IPS-11a (cell line): ENCODE data around the gene TET1.
"Not testable (repeated sequence)": the region's sequence is repeated elsewhere in the genome, so short reads cannot be mapped to it uniquely, and the experiment has no call there.

Experiments
- H3K4me3 ChIP-seq: one replicate; pipeline ENCODE4 v1.5.1; 2013; ENCODE audit warnings: low read depth, low read length, control low read depth

Gene TET1

DNA sequence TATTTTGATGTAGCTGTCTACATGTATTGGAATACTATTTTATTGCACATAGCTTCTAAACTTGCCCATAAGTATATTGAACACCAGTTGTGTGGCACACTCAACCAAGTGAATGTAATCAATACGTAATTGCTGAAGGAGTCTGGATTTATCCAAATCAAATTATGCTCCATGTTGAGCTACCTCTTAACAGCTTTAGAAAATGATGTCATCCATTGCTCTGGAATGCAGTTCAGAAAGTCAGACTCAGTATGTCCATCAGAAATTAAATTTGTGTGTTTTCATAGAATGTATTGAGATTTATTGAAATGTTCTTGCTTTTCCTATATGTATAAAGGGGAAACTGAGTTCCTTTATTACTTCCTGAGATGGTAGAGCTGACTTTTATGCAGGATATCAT lies 135.9 kb downstream of the TET1 start:
- H3K4me3 ChIP-seq = no peak overlapping the region

- H3K4me3 ChIP-seq = no peak overlapping the region
Observed at GRCh38 chr10:68697106-68697505, 137.0 kb downstream of the TET1 start.

- no peak overlapping the region for H3K4me3 ChIP-seq
Observed at GRCh38 chr10:68700197-68700596, 140.1 kb downstream of the TET1 start.

DNA sequence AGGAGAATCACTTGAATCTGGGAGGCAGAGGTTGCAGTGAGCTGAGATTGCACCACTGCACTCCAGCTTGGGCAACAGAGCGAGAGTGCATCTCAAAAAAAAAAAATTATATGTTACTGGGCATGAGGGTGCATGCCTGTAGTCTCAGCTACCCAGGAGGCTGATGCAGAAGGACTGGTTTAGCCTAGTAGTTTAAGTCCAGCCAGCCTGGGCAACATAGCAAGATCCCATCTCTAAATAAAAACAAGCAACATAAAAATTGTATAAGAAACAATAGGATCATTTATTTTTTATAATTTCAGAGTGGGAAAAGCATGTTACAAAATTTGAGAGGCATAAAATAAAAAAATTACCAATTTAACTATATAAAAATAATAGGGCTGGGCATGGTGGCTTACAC lies 145.4 kb downstream of the TET1 start:
- no peak overlapping the region for H3K4me3 ChIP-seq

DNA sequence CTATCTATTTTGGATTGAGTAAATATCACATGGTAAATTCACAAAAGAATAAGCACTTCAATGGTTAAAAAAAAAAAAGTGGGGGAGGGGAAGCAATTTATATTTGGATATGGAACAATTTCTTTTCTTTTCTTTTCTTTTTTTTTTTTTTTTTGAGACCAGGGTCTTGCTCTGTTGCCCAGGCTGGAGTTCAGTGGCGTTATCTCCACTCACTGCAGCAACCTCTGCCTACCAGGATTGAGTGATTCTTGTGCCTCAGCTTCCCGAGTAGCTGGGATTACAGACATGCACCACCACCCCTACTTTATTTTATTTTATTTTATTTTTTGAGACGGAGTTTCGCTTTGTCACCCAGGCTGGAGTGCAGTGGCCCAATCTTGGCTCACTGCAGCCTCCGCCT lies 148.8 kb downstream of the TET1 start:
- H3K4me3 ChIP-seq = not testable (repeated sequence)

- not testable (repeated sequence) for H3K4me3 ChIP-seq
Observed at GRCh38 chr10:68713065-68713464, 152.9 kb downstream of the TET1 start.

GRCh38 chr10:68717435-68717834 lies 157.3 kb downstream of the TET1 start:
- H3K4me3 ChIP-seq = no peak overlapping the region

DNA sequence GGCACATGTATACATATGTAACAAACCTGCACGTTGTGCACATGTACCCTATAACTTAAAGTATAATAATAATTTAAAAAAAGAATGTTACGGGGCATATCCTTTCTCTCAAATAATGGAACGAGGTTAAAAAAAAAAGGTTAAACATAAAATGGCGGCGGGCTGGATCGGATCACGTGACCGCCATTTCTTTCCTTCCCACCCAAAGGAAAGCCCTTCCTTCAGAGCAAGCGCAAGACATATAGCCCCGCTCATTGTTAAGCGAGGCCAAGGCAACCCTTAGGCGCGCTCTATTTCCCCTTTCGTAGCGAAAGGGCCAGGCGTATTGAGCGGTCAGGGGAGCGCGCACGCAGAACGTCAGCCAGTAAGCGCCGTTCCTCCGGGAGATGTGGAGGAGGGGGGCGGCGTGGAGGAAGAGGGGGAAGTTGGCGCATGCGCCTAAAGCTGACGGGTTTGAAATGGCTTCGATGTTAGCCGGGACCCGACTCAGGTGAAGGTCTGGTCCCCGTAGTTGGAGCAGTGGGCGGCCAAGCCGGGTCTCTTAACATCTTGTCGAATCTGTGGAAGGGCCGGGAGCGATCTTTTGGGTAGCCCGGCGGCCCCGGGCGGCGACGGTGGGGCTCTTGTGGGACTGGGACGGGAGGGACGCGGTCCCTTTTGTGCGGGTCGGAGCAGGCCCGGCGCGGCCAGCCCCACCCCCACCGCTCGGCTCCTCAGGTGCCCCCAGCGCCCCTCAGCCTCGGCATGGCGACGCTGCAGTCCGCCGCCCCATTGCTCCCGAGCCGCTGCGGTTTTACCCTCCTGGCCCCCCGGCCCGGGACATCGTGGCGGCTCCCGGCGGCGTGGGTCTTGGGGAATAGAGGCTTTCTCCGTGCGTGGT lies 160.9 kb downstream of the TET1 start, which contains the start of gene CCAR1:
CCAR1 (plus strand) TSS at position 447 of the 880 bp plus-strand sequence. CDS start 1,266 bp downstream, outside the sequence.
- H3K4me3 ChIP-seq = peak within 1 kb of the TSS; percentile 88

DNA sequence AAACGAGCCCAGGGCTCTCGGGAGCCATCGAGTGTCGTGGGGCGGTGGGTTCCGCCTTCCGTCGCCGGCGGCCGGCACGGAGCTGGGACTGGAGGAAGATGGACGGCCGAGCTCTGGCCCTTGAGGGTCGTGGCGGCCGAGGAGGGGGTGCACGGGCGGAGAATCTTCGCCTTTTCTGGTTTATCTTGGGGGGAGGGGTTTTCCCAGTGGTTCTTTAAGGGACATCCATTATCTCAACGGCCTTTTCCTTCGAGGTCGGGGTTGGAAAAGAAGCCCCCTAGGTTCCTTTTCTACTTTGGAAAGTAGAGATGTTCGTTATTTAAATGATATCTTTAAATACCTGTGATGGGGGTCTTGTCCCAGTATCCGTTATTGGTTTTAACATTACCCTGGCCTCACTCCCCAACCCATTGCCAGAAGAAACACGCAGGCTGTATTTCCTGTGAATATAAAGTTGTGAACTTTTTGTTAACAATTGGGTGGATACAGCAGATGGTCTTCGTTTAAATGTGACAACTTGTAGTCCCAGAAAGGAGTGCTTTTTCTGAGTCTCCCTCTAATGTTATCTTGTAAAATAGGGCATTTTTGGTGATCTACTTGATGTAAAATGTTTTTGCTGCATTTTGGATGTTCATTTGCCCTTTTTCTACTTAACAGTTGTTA lies 161.7 kb downstream of the TET1 start:
- H3K4me3 ChIP-seq = peak overlapping the region; percentile 88

DNA sequence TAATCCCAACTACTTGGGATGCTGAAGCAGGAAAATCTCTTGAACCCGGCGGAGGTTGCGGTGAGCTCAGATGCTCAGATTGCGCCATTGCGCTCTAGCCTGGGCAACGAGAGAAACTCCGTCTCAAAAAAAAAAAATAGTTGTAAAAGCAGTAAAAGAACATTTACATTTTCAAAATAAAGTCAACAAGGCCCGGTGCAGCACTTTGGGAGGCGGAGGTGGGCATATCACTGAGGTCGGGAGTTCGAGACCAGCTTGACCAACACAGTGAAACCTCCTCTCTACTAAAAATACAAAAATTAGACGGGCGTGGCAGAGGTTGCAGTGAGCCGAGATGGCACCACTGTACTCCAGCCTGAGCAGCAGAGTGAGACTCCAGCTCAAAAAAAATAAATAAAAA lies 164.9 kb downstream of the TET1 start:
- H3K4me3 ChIP-seq = no peak overlapping the region

- no peak overlapping the region for H3K4me3 ChIP-seq
Observed at GRCh38 chr10:68727146-68727545, 167.0 kb downstream of the TET1 start.

GRCh38 chr10:68732651-68733050 lies 172.5 kb downstream of the TET1 start:
- no peak overlapping the region for H3K4me3 ChIP-seq

DNA sequence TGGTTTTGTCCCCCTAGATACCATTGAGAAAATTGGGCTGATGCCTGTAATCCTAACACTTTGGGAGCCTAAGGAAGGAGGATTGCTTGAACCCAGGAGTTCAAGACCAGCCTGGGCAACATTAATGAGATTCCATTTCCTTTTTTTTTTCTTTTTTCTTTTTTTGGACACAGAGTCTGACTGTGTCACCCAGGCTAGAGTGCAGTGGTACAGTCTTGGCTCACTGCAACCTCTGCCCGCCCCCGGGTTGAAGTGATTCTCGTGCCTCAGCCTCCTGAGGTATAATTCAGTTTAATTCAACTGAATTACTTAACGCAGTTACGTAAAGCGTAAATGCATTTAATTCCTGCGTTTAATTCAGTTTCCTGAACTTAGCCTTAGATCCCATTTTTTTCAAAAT lies 174.2 kb downstream of the TET1 start:
- no peak overlapping the region for H3K4me3 ChIP-seq

- H3K4me3 ChIP-seq = no peak overlapping the region
Observed at GRCh38 chr10:68735119-68735518, 175.0 kb downstream of the TET1 start.

- not testable (repeated sequence) for H3K4me3 ChIP-seq
Observed at GRCh38 chr10:68735739-68736138, 175.6 kb downstream of the TET1 start.

GRCh38 chr10:68740676-68741075 lies 180.5 kb downstream of the TET1 start:
- H3K4me3 ChIP-seq = not testable (repeated sequence)

- no peak overlapping the region for H3K4me3 ChIP-seq
Observed at GRCh38 chr10:68742397-68742796, 182.3 kb downstream of the TET1 start.
